Liver (tissue), 9 donors: ENCODE data around the gene SYTL3. TPM values are rescaled to one million over a fixed set of nuclear protein-coding genes. Genes with fewer than 3 reads are reported as not detected.

Experiments used
- DNase-seq: peaks from one replicate; pipeline ENCODE4 v3.0.0-alpha.2; 2017; ENCODE audit warnings: low spot score
- H3K27ac ChIP-seq, 2 donors: one replicate each; pipeline ENCODE4 v1.7.0; 2013; ENCODE audit warnings: inconsistent platforms in 2 of 2, low read length in 2 of 2, control low read depth in 1 of 2, low read depth in 1 of 2, mild to moderate bottlenecking in 1 of 2
- H3K27me3 ChIP-seq, 4 donors: one replicate each; pipeline versions ENCODE4 v1.6.1 to v1.7.0; 2013; ENCODE audit warnings: low read length in 3 of 4, inconsistent platforms in 1 of 4, mild to moderate bottlenecking in 1 of 4, moderate library complexity in 1 of 4; ENCODE audit not compliant: control insufficient read depth in 4 of 4, insufficient read depth in 4 of 4
- H3K36me3 ChIP-seq, 4 donors: one replicate each; pipeline versions ENCODE4 v1.6.1 to v1.7.0; 2013; ENCODE audit warnings: low read length in 3 of 4, mild to moderate bottlenecking in 3 of 4, low read depth in 1 of 4, moderate library complexity in 1 of 4; ENCODE audit not compliant: control insufficient read depth in 4 of 4, insufficient read depth in 3 of 4
- H3K4me1 ChIP-seq, 4 donors: one replicate each; pipeline versions ENCODE4 v1.6.1 to v1.7.0; 2013; ENCODE audit warnings: low read length in 3 of 4, mild to moderate bottlenecking in 3 of 4, moderate library complexity in 1 of 4; ENCODE audit not compliant: control insufficient read depth in 4 of 4, insufficient read depth in 4 of 4
- H3K4me3 ChIP-seq, 3 donors: one replicate each; pipeline versions ENCODE4 v1.6.1 to v1.7.0; 2013; ENCODE audit warnings: low read length in 3 of 3, control low read depth in 1 of 3, low read depth in 1 of 3, mild to moderate bottlenecking in 1 of 3
- H3K9ac ChIP-seq, 2 donors: one replicate each; pipeline ENCODE4 v1.7.0; 2013; ENCODE audit warnings: low read length in 2 of 2, mild to moderate bottlenecking in 2 of 2, moderate library complexity in 2 of 2, control low read depth in 1 of 2, low read depth in 1 of 2
- H3K9me3 ChIP-seq, 4 donors: one replicate each; pipeline versions ENCODE4 v1.6.1 to v1.7.0; 2013; ENCODE audit warnings: low read length in 3 of 4; ENCODE audit not compliant: control insufficient read depth in 4 of 4
- ATF3 ChIP-seq: IDR thresholded peaks from 2 replicates; pipeline ENCODE4 v1.6.1; 2016; ENCODE audit warnings: antibody characterized with exemption
- CTCF ChIP-seq: fragments of 150-350 bp; IDR thresholded peaks from 2 replicates; pipeline ENCODE4 v1.5.1; 2017; ENCODE audit warnings: improper control_type of control experiment, low read depth, low read length; ENCODE audit not compliant: missing input control
- EGR1 ChIP-seq, 2 donors: IDR thresholded peaks; 2 replicates each; pipeline ENCODE4 v1.6.1; 2016 to 2018; ENCODE audit warnings: antibody characterized with exemption in 2 of 2, low read depth in 2 of 2
- FOXA1 ChIP-seq: IDR thresholded peaks from 2 replicates; pipeline ENCODE4 v1.6.1; 2016; ENCODE audit warnings: antibody characterized with exemption
- FOXA2 ChIP-seq: IDR thresholded peaks from 2 replicates; pipeline ENCODE4 v1.6.1; 2016; ENCODE audit warnings: antibody characterized with exemption
- GABPA ChIP-seq, 2 donors: IDR thresholded peaks in 1 of 2; conservative IDR thresholded peaks in 1 of 2; 2 replicates each; pipeline ENCODE4 v1.6.1; 2016; ENCODE audit warnings: antibody characterized with exemption in 2 of 2, mild to moderate bottlenecking in 1 of 2, moderate library complexity in 1 of 2
- HNF4A ChIP-seq, 2 donors: conservative IDR thresholded peaks; 2 replicates each; pipeline ENCODE4 v1.6.1; 2016; ENCODE audit warnings: antibody characterized with exemption in 2 of 2, mild to moderate bottlenecking in 2 of 2
- JUND ChIP-seq, 2 donors: IDR thresholded peaks; 2 replicates each; pipeline ENCODE4 v1.6.1; 2016; ENCODE audit warnings: antibody characterized with exemption in 2 of 2
- MAX ChIP-seq: IDR thresholded peaks from 2 replicates; pipeline ENCODE4 v1.6.1; 2016; ENCODE audit warnings: antibody characterized with exemption
- NR2F2 ChIP-seq: IDR thresholded peaks from 2 replicates; pipeline ENCODE4 v1.6.1; 2016; ENCODE audit warnings: antibody characterized with exemption
- RAD21 ChIP-seq, 2 donors: IDR thresholded peaks; 2 replicates each; pipeline ENCODE4 v1.6.1; 2016; ENCODE audit warnings: antibody characterized with exemption in 2 of 2, mild to moderate bottlenecking in 2 of 2
- RXRA ChIP-seq, 2 donors: IDR thresholded peaks; 2 replicates each; pipeline ENCODE4 v1.6.1; 2017 to 2018; ENCODE audit warnings: antibody characterized with exemption in 2 of 2, mild to moderate bottlenecking in 1 of 2
- SP1 ChIP-seq: IDR thresholded peaks from 2 replicates; pipeline ENCODE4 v1.6.1; 2018; ENCODE audit warnings: antibody characterized with exemption, mild to moderate bottlenecking
- TAF1 ChIP-seq: conservative IDR thresholded peaks from 2 replicates; pipeline ENCODE4 v1.6.1; 2016; ENCODE audit warnings: antibody characterized with exemption, mild to moderate bottlenecking
- YY1 ChIP-seq: IDR thresholded peaks from 2 replicates; pipeline ENCODE4 v1.6.1; 2016; ENCODE audit warnings: antibody characterized with exemption, mild to moderate bottlenecking
- WGBS: extraction: QIAGEN DNeasy Blood & Tissue Kit; methylation state at CpG from one replicate; pipeline ENCODE4 v1.1.7; 2013; 5-methylcytosine and 5-hydroxymethylcytosine counted together
- polyA plus RNA-seq, 2 donors: library from polyadenylated mRNA; stranded (reverse) in 1 of 2; unstranded in 1 of 2; fragments of 200-250 nt in 1 of 2; fragments of >200 nt in 1 of 2; fragmentation: Nextera tagmentation in 1 of 2; extraction: Ambion mirVana in 1 of 2; gene quantifications; one replicate each; pipeline versions ENCODE4 v1.2.1 to v1.2.3, GENCODE V29; 2013 to 2015
- total RNA-seq, 2 donors: library from RNA; depleted of rRNA; stranded (reverse); fragments of >200 nt; gene quantifications; one replicate each; pipeline ENCODE4 v1.2.3, GENCODE V29; 2014
- TF ChIP-seq, protein P1 (sequence below): IDR thresholded peaks from 2 replicates; pipeline ENCODE4 v1.6.1; 2016; ENCODE audit warnings: antibody characterized with exemption, mild to moderate bottlenecking
- TF ChIP-seq, protein P2 (sequence below): IDR thresholded peaks from 2 replicates; pipeline ENCODE4 v1.6.1; 2016; ENCODE audit warnings: antibody characterized with exemption
- donor health status: healthy.
- donor health status: healthy.
- donor health status: healthy.
- donor health status: healthy.
- donor health status: healthy.

The SYTL3 gene
- total and polyA plus RNA-seq, 4 donors, result 0.28 to 1.7 (median 0.51) TPM

- no peak overlapping the region for H3K4me3 ChIP-seq
- WGBS, result 82% methylated on average over 17 of the region's 17 CpGs
- no peaks in the 10 kb centered on the region for H3K27me3 ChIP-seq
- H3K36me3 ChIP-seq, result peaks cover 2 to 15% (median 9%) of the 10 kb centered on the region in 4 donors
- TF ChIP-seq JUND (IDR thresholded peaks at IDR 0.05), result no peak
- no peak for TF ChIP-seq FOXA1
- TF ChIP-seq YY1, result no peak
- no peak for TF ChIP-seq GABPA (IDR thresholded peaks at IDR 0.05 in 1 of 2, conservative IDR thresholded peaks at IDR 0.05 in 1 of 2)
- TF ChIP-seq RAD21 (IDR thresholded peaks at IDR 0.05), result no peak
- no peak for TF ChIP-seq EGR1 (IDR thresholded peaks at IDR 0.05; ENCODE audit: low read depth in 2 of 2)
- no peak for TF ChIP-seq CTCF
- no peak for TF ChIP-seq NR2F2
- TF ChIP-seq TAF1, result no peak
- no peak for TF ChIP-seq SP1
- no peak for TF ChIP-seq ATF3
- no peak for TF ChIP-seq RXRA (IDR thresholded peaks at IDR 0.05)
- TF ChIP-seq MAX, result no peak
- TF ChIP-seq FOXA2, result no peak
- TF ChIP-seq HNF4A (conservative IDR thresholded peaks at IDR 0.05), result no peak
- TF ChIP-seq, protein P1, sequence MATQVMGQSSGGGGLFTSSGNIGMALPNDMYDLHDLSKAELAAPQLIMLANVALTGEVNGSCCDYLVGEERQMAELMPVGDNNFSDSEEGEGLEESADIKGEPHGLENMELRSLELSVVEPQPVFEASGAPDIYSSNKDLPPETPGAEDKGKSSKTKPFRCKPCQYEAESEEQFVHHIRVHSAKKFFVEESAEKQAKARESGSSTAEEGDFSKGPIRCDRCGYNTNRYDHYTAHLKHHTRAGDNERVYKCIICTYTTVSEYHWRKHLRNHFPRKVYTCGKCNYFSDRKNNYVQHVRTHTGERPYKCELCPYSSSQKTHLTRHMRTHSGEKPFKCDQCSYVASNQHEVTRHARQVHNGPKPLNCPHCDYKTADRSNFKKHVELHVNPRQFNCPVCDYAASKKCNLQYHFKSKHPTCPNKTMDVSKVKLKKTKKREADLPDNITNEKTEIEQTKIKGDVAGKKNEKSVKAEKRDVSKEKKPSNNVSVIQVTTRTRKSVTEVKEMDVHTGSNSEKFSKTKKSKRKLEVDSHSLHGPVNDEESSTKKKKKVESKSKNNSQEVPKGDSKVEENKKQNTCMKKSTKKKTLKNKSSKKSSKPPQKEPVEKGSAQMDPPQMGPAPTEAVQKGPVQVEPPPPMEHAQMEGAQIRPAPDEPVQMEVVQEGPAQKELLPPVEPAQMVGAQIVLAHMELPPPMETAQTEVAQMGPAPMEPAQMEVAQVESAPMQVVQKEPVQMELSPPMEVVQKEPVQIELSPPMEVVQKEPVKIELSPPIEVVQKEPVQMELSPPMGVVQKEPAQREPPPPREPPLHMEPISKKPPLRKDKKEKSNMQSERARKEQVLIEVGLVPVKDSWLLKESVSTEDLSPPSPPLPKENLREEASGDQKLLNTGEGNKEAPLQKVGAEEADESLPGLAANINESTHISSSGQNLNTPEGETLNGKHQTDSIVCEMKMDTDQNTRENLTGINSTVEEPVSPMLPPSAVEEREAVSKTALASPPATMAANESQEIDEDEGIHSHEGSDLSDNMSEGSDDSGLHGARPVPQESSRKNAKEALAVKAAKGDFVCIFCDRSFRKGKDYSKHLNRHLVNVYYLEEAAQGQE, result no peak
- H3K9me3 ChIP-seq, result no peaks in the 10 kb centered on the region
- no peak overlapping the region for H3K9ac ChIP-seq
- DNase-seq, result no peak
- no peaks in the 10 kb centered on the region for H3K4me1 ChIP-seq
- H3K27ac ChIP-seq, result no peak overlapping the region
These were observed 110.9 kb downstream of the SYTL3 start for GRCh38 chr6:158760618-158761250.

DNA sequence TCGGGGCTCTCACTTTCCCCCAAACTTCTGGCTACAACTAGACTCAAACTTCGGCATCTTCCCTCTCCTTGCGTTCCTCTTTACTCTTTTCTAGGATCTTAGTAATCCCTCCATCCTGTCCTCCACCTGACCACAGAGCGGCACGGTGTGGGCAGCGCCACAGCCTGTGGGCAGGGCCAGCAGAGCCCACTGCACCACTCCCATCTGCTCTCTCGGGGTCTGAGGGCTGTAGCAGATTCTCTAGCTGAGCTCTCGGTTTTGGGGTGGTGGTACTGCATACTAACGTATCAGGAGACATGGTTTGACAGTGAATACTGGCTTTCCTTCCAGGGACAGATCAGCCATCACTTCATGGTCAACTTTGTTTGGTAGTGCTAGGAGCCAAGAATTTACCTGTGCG is 111.9 kb downstream of the SYTL3 start:
- no peak overlapping the region for H3K4me3 ChIP-seq
- no peaks in the 10 kb centered on the region for H3K9me3 ChIP-seq
- no peaks in the 10 kb centered on the region for H3K27me3 ChIP-seq
- no peak overlapping the region for H3K9ac ChIP-seq
- DNase-seq, result no peak
- WGBS, result 94% methylated on average over 10 of the region's 10 CpGs
- TF ChIP-seq SP1, result no peak
- no peak for TF ChIP-seq MAX
- no peak for TF ChIP-seq RAD21 (IDR thresholded peaks at IDR 0.05)
- no peak for TF ChIP-seq TAF1
- no peak for TF ChIP-seq GABPA (IDR thresholded peaks at IDR 0.05 in 1 of 2, conservative IDR thresholded peaks at IDR 0.05 in 1 of 2)
- no peak for TF ChIP-seq FOXA2
- no peak for TF ChIP-seq FOXA1
- TF ChIP-seq, protein P2, sequence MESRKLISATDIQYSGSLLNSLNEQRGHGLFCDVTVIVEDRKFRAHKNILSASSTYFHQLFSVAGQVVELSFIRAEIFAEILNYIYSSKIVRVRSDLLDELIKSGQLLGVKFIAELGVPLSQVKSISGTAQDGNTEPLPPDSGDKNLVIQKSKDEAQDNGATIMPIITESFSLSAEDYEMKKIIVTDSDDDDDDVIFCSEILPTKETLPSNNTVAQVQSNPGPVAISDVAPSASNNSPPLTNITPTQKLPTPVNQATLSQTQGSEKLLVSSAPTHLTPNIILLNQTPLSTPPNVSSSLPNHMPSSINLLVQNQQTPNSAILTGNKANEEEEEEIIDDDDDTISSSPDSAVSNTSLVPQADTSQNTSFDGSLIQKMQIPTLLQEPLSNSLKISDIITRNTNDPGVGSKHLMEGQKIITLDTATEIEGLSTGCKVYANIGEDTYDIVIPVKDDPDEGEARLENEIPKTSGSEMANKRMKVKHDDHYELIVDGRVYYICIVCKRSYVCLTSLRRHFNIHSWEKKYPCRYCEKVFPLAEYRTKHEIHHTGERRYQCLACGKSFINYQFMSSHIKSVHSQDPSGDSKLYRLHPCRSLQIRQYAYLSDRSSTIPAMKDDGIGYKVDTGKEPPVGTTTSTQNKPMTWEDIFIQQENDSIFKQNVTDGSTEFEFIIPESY, result no peak
- TF ChIP-seq NR2F2, result no peak
- no peak for TF ChIP-seq YY1
- no peak for TF ChIP-seq HNF4A (conservative IDR thresholded peaks at IDR 0.05)
- TF ChIP-seq, protein P1, result no peak
- no peak for TF ChIP-seq EGR1 (IDR thresholded peaks at IDR 0.05; ENCODE audit: low read depth in 2 of 2)
- no peaks in the 10 kb centered on the region for H3K4me1 ChIP-seq
- H3K27ac ChIP-seq, result no peak overlapping the region
- H3K36me3 ChIP-seq, result peaks cover 2 to 24% (median 15%) of the 10 kb centered on the region in 4 donors
